NCI-H146 (cell line): ENCODE results near the gene ERMARD.
"Not testable (repeated sequence)": the region's sequence is repeated elsewhere in the genome, so short reads cannot be mapped to it uniquely, and the experiment has no call there.

ENCODE experiments used
- DNase-seq: peaks from one replicate; lab custom pipeline; 2025; lab: John Stamatoyannopoulos, UW

ERMARD gene

DNA sequence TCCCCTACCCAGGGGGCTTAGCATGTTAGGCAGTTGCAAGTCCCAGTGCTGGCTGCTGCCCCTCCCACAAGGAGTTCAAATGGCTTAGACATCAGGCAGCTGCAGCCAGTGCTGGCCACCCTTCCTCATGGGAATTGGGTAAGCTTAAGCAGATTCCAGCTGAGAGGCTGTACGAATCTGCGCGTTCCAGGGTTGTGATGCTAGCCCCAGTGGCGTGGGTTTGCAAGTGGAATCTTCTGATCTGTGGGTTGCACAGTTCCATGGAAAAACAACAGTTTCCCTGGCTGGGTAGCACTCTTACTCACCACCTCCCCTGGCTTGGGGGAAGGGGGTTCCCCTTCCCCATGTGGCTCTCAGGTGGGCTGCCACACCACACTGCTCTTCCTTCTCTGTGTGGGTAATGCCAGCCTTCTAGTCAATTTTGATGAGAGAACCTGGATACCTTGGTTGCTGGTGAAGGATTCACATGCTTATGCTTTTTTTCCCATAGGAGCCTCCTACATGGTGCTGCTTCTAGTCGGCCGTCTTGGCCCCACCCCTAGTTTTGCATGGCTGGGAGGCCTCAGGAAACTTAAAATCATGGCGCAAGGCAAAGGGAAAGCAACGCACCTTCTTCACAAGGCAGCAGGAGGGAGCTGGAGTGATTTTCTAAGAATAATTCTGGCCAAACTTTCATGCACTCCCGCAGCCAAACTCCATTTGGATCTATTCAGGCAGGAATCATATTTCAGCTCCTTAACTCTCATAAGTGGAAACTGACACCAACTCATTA is 13.0 kb upstream of the ERMARD start:
- DNase-seq = peak; percentile 28

DNA sequence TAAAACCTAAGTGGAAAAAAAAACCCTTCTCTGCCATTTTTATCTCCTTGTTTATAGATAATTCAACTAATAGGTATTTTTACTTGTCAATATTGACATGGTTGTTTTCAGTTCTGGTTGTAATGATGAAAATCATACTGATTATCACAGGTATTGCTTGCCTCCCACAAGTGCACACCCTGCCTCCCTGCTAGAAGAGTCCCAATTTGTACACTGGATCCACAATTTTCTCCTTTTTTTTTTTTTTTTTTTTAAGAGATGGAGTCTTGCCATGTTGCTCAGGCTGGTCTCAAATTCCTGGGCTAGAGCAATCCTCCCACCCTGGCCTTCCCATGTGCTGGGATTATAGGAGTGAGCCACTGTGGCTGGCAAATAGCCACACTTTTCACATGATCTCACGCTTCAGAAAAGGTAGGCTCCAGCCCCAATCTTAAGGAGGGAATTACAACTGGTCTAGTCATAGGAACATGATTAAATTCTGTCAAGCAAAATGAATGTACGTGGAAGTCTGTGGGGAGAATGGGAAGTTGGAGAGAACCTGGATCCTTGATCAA is 12.4 kb upstream of the ERMARD start:
- no peak for DNase-seq

DNA sequence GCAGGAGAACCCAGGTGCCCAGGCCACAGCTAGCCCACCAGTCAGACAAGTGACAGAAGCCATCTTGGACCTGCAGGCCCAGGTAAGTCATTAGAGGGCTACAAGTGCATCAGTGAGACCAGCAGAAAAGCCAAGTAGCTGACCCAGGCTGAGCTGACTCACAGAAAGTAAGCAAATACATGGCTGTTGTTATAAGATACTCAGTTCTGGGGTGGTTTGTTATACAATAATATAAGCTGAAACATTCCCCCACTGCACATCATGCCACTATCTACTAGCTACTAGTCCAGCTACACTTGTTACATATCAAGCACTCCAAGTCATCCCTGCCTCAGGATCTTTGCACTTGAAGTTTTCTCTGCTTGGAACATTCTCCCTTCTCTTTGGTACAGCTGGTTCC is 10.1 kb upstream of the ERMARD start:
- DNase-seq = no peak

DNA sequence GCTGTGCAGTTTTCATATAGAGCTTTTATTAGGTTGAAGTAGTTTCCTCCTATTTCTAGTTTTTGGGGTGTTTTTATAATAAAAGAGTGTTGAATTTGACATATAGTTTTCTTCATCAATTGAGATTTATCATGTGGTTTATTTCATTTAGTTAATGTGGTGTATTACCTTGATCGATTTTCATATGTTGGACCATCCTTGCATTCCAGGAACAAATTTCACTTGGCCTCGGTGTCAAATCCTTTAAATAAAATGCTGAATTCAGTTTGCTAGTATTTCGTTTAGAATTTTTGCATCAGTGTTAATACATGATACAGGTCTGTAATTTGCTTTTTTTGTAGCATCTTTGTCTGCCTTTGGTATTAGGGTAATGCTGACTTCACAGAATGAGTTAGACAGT is 6.0 kb upstream of the ERMARD start:
- no peak for DNase-seq

DNA sequence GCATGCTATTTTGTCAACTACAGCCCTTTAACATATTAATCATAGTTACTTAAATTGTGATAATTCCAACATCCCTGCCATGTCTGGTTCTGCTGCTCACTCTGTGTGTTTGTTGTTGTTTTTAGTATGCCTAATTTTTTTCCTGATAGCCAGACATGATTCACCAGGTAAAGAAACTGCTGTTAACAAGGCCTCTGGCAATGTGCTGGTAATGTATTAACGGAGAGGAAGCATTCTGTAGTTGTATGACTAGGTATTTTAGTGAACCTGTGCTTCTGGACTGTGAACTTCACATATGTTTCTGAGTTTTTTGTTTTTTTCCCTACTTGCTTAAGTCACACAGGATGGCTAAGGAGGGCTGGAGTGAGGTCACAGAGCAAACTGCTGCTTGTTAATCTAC is 4.9 kb upstream of the ERMARD start:
- no peak for DNase-seq

DNA sequence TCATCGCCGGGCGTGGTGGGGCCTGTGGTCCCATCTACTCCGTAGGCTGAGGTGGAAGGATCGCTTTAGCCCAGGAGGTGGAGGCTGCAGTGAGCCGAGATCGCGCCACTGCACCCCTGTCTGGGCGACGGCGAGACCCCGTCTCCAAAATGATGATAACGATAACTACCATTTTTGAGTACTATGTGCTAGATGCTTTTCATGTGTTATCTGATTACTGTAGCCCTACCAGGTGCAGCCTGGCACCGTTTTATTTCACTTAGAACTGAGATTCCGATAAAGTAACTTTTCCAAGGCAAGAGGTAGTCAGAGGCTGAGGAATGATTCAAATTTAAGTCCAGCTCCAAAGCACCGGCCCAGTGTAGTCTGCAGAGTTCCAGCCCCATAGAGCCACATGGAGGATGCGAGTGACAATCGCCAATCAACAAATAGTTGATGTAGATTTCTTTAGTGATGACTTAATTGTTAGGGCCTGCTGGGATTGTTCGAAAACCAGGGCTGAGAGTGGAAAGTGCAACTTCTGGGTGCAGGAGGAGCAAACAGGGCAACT is 727 bp downstream of the ERMARD start:
- peak; percentile 47 for DNase-seq

DNA sequence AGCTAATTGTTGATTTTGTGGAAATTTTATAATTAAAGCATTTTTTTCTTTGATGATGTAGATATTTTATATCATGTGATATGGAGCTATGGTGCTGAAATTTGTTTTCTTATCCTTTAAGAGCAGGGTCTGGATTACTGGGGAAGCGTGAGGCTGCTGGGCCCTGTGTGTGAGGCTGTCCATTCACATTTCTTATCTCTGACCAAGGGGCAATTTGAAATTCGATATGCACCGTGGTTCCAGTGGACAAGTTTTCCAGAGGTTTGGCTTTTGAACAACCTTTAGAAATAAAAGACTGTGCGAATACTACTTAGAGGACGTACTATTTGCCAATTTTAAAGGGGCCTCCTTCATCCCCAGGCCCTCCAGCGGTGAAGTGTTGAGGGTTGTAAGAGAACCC is 3.7 kb downstream of the ERMARD start:
- peak; percentile 21 for DNase-seq

DNA sequence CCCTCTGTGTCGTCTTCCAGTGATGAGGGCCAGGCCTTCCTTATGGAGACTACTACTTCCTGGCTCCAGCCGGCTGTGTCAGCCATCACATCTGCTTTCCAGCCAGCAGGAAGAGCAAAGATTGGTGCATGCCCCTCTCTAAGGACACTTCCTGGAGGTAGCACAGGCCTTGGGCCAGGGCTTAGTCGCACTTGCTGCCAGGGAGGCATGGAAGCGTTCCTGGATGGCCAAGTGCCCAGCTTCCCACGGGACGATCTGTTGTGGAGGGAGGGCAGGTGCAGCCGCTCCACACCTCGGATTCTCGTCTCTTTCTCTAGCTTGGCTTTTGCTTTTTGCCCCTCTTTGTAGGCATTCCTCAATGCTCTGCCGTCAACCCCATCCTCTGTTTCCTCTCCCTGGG is 11.9 kb downstream of the ERMARD start:
- DNase-seq = no peak

DNA sequence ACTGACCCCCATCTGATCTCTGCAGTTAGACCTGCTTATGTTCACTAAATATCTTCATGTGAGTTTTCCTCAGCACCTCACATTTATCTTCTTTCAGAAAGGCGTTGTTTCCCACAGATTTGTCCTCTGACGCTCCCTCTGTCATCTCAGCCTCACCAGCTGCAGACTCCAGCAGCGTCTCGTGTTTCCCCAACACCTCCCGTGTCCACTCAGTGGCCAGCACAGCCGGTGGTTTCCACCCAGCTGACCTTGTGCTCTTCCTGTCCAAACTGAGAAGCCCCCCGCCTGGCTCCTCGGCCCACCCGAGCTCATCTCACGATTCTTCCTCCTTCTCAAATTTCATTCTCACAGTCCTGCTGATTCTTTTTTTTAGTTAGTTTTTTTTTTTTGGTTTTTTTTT is 12.5 kb downstream of the ERMARD start:
- DNase-seq = no peak

DNA sequence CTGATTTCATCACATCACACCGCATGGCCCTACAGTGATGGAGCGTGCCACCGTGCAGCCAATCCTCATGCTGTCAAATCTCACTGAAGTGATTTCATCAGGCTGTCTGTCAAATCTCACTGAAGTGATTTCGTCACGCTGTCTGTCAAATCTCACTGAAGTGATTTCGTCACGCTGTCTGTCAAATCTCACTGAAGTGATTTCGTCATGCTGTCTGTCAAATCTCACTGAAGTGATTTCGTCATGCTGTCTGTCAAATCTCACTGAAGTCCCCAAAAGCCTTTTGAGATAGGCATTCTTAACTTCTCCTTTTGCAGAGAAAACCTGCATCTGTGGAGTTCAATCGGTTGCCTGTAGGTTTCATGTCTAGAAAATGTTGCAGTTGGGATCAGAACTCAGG is 14.4 kb downstream of the ERMARD start:
- not testable (repeated sequence) for DNase-seq

DNA sequence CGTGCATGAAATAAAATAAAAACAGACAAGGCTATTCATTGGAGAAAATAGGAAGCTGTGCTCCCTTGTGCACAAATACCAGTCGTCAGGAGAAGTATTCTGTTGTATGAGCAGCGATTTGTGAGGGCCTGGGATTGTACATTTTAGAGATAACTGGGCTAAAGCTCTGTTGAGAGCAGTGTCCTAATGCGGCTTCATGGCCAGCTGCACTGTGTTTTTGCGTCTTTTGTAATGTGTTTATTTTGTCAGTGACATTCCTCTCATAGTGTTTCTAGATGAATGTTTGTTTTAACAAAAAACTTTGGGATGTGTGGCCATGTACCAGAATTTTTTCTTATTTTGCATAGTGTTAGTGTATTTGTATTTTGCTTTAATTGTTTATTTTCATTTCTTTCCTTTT is 14.8 kb downstream of the ERMARD start:
- DNase-seq = no peak

DNA sequence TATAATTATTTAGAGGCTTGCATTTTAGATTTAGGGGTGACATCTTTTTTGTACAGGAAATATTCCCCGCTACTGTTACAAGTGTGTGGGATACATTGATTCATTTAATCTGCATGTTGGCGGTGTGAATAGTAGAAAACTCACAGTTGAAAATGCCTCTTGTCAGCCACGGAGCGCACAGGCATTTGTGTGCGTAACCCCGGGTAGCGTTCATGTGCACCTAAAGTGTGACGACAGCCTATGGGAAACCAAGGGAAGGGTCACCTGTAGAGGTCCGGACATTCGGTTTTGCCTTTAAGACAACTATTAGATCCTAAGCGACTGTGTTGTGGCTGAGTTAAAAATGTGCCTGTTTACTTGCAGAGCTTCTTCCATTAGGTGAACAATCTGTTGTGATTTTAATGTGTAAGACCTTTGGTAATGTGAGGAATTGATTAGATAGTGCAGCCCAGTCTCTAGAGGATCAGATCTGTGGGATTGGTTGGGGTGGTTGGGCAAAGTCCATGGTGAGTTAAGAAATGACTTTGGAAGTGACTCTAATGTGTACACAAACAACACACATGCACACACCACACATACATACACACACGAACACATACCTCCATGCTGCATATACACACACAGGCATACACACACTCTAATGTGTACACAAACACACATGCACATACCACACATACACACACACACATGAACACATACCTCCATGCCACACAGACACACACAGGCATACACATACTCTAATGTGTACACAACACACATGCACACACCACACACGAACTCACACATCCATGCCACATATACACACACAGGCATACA is 15.7 kb downstream of the ERMARD start:
- DNase-seq = no peak

DNA sequence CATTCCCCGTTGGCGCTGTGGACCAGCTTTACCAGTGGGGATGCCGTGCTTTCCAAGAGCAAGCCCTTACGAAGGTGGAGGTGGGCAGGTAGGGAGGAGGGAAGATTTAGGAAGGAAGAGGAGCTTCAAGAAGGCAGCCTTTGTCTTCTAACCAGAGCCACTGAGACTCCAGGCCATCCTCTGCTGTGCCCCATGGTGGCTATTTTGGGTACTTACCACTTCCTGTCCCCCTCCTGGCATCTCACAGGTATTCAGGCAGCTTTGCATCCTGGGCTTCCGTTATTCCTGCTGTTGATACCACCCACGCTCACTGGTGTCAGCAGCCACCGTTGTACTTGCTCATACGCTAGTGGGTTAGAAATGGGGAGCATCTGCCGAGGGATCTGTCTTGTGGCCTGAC is 22.9 kb downstream of the ERMARD start:
- no peak for DNase-seq

DNA sequence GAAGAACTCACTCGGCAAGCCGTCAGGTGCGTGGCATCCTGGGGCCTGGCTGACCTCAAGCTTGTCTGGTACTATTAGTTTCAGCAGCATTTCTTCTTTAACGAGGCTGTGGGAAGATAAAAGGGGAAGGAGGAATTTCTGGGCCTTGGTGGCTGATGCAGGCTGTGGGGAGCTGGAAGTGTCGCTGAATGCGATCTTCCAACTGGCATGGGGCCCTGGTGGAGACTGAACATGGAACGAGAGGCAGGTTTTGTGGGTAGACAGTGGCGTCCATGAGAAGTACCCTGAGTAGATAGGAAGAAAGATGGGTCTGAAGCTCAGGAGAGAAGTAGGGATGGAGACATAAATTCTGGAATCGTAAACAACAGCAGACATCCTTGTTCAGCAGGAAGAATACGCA is 23.9 kb downstream of the ERMARD start:
- no peak for DNase-seq

DNA sequence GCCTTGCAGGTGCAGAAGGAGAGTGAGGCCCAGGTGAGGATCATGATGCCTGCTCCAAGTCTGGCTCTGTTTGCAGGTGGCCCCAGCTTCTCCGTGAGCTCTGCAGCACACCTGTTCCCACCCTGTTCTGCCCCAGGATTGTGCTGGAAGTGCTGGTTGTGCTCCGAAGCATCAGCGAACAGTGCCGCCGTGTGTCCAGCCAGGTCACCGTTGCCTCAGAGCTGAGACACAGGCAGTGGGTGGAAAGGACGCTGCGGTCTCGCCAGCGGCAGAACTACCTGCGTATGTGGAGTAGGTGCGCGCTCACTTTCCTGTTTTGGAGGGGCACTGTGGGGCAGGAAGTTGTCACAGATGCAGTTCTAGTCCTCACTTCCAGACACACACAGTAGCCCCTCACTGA is 25.0 kb downstream of the ERMARD start:
- no peak for DNase-seq

DNA sequence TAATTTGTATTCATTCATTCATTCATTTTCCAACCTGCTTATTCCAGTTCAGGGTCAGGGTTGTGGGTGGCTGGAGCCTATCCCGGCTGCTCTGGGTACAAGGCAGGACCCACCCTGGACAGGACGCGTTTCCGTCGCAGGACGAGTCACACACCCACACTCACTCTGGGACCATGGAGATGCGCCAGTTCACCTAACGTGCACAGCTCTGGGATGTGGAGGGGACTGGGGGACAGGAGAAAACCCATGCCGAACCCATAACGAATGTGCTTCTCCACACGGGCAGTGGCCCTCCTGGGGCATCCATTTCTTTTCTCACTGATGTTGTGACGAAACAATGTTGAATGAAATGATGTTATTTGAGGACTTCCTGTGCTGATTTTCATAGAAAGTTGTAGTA is 26.5 kb downstream of the ERMARD start:
- no peak for DNase-seq

DNA sequence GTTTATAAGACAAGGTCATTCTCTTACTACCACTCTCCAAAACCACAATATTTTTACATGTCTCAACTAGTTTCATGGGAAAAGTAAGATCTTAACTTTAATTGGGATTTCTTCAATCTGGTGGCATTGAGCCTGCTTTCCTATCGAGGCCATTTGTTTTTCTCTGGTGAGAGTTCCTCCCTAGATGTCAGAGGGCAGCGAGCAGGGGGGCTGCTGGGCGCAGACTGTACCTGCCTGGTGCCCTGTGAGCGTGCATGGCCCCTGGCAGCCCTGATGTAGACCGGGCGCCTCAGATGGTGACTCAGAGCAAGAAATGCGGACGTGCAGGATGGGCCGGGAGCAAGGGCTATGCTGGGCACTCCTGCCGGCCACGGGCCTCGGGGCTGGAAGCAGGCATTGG is 27.2 kb downstream of the ERMARD start:
- no peak for DNase-seq

DNA sequence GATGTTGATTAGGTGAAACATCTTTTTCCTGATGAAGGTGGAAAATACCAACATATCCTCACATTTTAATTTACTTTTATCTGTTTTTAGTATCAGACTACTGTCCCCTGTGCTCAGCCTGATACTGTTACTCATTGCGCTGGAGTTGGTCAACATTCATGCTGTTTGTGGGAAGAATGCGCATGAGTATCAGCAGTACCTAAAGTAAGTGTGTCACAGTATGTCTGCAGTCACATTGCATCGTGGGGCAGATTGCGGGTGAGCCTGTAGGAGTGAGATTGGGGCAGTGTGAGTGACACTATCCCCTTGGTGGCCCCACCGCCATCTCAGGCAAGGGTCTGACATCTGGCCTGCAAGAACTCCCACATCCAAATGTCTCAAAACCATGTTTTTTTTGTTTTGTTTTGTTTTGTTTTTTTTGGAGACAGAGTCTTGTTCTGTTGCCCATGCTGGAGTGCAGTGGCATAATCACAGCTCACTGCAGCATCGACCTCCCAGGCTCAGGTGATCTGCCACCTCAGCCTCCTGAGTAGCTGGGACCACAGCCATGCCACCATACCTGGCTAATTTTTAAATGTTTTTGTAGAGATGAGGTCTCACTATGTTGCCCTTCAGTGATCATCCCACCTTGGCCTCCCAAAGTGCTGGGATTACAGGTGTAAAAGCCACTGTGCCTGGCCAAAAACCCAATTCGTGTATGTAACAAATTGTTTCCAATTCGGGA is 27.8 kb downstream of the ERMARD start:
- no peak for DNase-seq

DNA sequence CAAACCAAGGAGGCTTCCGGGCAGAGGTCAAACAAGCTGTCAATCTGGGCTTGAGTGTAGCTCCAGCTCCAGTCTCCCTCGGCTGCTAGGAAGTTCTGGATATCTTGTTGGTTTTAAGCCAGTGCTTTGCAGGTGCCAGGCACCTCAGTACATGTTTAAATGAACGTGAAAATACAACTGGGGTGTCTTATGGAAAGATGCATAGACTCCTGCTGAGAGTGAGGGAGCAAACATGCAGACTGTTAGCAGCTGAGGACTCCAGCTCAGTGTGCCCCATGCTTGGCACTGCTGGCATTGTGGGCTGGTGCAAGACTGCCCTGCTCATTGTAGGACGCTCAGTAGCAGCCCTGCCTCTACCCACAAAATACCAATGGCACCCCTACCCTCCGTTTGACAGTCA is 28.5 kb downstream of the ERMARD start:
- DNase-seq = no peak

DNA sequence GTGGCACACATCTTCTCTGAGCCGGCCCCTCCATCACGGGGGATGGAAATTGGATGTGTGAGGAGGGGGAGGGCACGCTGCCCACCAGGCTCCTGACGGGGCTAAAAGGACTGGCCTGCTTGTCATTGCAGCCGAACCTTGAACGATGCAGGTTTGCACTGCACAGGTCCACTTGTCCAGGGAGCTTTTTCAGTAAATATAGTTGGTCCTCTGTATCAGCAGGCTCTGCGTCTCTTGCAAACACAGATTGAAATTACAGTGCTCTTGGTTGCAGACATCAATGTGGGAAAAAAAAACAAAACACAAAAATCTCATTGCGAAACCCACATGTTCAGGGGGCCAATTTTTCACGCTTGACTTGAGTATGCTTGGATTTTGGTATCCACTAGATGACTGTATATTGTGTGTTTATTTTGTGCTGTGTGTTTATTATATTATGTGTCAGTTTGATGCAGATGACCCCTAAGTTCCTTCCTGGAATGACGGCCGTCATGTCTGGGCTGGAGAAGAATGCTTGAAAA is 29.2 kb downstream of the ERMARD start:
- DNase-seq = no peak

DNA sequence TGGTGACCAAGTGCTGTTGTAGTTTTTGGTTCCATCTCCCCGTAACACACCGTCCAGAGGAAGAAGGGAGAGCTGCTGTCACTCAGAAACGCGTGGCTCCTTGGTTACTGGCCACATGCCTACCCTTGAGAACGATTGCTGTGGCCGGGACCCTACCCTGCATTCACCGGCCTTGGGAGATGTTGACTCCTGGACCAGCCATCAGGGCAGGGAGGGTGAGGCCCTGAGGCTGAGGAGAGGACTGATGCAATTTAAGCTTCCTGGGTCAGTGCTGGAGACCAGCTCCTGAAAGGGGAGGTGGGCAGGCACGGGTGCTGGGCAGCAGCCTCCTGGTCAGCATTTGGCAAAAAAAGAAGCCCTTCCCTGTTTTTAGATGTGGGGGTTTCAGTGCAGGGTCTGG is 31.5 kb downstream of the ERMARD start:
- no peak for DNase-seq

DNA sequence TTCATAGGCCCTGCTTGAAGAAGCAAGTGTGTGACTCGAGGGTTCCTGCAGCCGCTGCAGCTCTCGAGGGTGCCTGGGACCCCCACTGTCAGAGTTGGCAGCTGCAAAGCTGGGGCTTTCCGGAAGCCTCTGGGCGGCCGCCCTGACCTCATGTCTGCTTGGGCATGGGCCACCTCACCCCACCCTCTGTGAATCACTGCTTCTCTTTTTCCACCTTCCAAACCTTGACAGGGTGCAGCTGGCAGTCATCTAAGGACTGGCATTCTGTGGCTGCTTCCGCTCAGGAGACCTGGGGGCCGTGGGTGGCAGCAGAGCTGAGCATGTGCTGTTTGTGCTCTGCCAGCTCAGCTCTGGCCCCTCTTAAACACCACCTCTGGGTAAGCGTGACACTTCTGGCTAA is 32.0 kb downstream of the ERMARD start:
- DNase-seq = no peak
